Transverse colon (tissue), 3 donors: ENCODE measurements around the gene SHISA5.

ENCODE experiments used
- CTCF ChIP-seq, 5 experiments: fragments of 200-600 bp in 3 of 5; fragments of 450-650 bp in 2 of 5; sonication (generic) in 3 of 5; IDR thresholded peaks; 1 replicate in 2 of 5; 2 replicates in 3 of 5; pipeline ENCODE4 v1.5.1; 2016 to 2017; ENCODE audit warnings: antibody characterized with exemption in 5 of 5, inconsistent platforms in 3 of 5, mild to moderate bottlenecking in 2 of 5, moderate library complexity in 1 of 5
- EP300 ChIP-seq: sonication (generic); formaldehyde crosslinking; IDR thresholded peaks from one replicate; pipeline ENCODE4 v1.6.1; 2017; ENCODE audit warnings: antibody characterized with exemption, low read depth

- TF ChIP-seq EP300 (no peak), CTCF (IDR thresholded peaks at IDR 0.05) (no peak)
Measured at GRCh38 chr3:48418651-48419050, 85.3 kb downstream of the SHISA5 start.
